PC-9 (cell line): ENCODE measurements around the gene C5orf63. TPM values are rescaled to one million over a fixed set of nuclear protein-coding genes. Genes with fewer than 3 reads are reported as not detected.

Experiments used
- BruUV-seq: library from RNA; stranded (reverse); fragments of 400-500 nt; replicated peaks from 2 replicates; lab custom pipeline; 2021; lab: Mats Ljungman, UMichigan
- CTCF ChIA-PET: fragments of 300-600 bp; sonication (Branson Sonifier 250); formaldehyde crosslinking; loops from one replicate; lab custom pipeline; 2022; ENCODE audit warnings: antibody characterized with exemption; lab: Charles Lee
- POLR2A ChIA-PET: fragments of 300-600 bp; sonication (Branson Sonifier 250); formaldehyde crosslinking; loops from one replicate; lab custom pipeline; 2022; ENCODE audit warnings: antibody characterized with exemption; ENCODE audit not compliant: unreplicated experiment; lab: Charles Lee
- DNase-seq, 2 experiments: peaks; one replicate each; pipeline versions ENCODE4 v3.0.0 to v3.0.0-alpha.2; 2015 to 2022; ENCODE audit warnings: mixed read lengths in 1 of 2
- H2AFZ ChIP-seq: fragments of 200-600 bp; sonication (generic); 2 replicates; pipeline ENCODE4 v1.8.1; 2017; ENCODE audit warnings: antibody characterized with exemption
- H3F3A ChIP-seq: fragments of 200-600 bp; sonication (generic); 2 replicates; pipeline ENCODE4 v1.8.1; 2017; ENCODE audit warnings: antibody characterized with exemption, mild to moderate bottlenecking, low read depth; ENCODE audit not compliant: insufficient read depth
- H3K27ac ChIP-seq: fragments of 200-600 bp; sonication (generic); 2 replicates; pipeline ENCODE4 v1.6.1; 2016; ENCODE audit warnings: mixed run types
- H3K27me3 ChIP-seq: fragments of 200-600 bp; sonication (generic); 2 replicates; pipeline ENCODE4 v1.6.1; 2016; ENCODE audit warnings: low read depth, mixed run types; ENCODE audit not compliant: insufficient read depth
- H3K36me3 ChIP-seq: fragments of 200-600 bp; sonication (generic); 2 replicates; pipeline ENCODE4 v1.6.1; 2016; ENCODE audit warnings: low read depth, mixed run types
- H3K4me1 ChIP-seq: fragments of 200-600 bp; sonication (generic); replicated peaks from 2 replicates; pipeline ENCODE4 v1.6.1; 2016; ENCODE audit warnings: mixed run types; ENCODE audit not compliant: insufficient read depth
- H3K4me2 ChIP-seq: fragments of 200-600 bp; sonication (generic); 2 replicates; pipeline ENCODE4 v1.6.1; 2017; ENCODE audit warnings: mixed run types
- H3K4me3 ChIP-seq: fragments of 200-600 bp; sonication (generic); 2 replicates; pipeline ENCODE4 v1.6.1; 2016; ENCODE audit warnings: mixed run types
- H3K79me2 ChIP-seq: fragments of 200-600 bp; sonication (generic); 2 replicates; pipeline ENCODE4 v1.6.1; 2017; ENCODE audit warnings: low read depth, mixed run types
- H3K9me2 ChIP-seq: fragments of 200-600 bp; sonication (generic); 2 replicates; pipeline ENCODE4 v1.8.1; 2017; ENCODE audit warnings: mild to moderate bottlenecking; ENCODE audit not compliant: insufficient read depth
- H3K9me3 ChIP-seq: fragments of 200-600 bp; sonication (generic); 2 replicates; pipeline ENCODE4 v1.8.1; 2016; ENCODE audit warnings: low read depth; ENCODE audit not compliant: insufficient read depth
- H4K20me1 ChIP-seq: fragments of 200-600 bp; sonication (generic); 2 replicates; pipeline ENCODE4 v1.8.1; 2017; ENCODE audit not compliant: insufficient read depth
- EZH2 ChIP-seq: fragments of 200-600 bp; sonication (generic); IDR thresholded peaks from 2 replicates; pipeline ENCODE4 v1.8.0; 2017; ENCODE audit warnings: antibody characterized with exemption, low read depth
- intact Hi-C: fragments of 100-400 bp; cut with micrococcal nuclease; formaldehyde crosslinking; loops from one replicate; pipeline ENCODE4 v1.10.0; 2022; ENCODE audit not compliant: unreplicated experiment
- total RNA-seq: library from RNA; stranded (reverse); gene quantifications from 2 replicates; pipeline ENCODE4 v1.2.3, GENCODE V29; 2021
- TF ChIP-seq, protein P1 (sequence below): fragments of 200-600 bp; sonication (generic); conservative IDR thresholded peaks from 2 replicates; pipeline ENCODE4 v1.6.1; 2017; ENCODE audit warnings: mixed run types, antibody characterized with exemption, mild to moderate bottlenecking, moderate library complexity

The C5orf63 gene
- total RNA-seq, 1 experiment from 2014 or later, result 9.8 TPM

GRCh38 chr5:127101935-127102334, 28.6 kb upstream of the C5orf63 start:
- Histone ChIP-seq H4K20me1 (no peaks in the 10 kb centered on the region), H3K4me3 (no peak overlapping the region), H3K27me3 (no peaks in the 10 kb centered on the region), H3K4me2 (no peak overlapping the region), H3K9me3 (0 out of 2 replicates have a peak, but pooled peaks cover 3% of the 10 kb centered on the region), H3F3A (no peaks in the 10 kb centered on the region), H3K9me2 (no peaks in the 10 kb centered on the region), H3K4me1 (no peaks in the 10 kb centered on the region), H3K79me2 (no peaks in the 10 kb centered on the region), H3K27ac (no peak overlapping the region), H2AFZ (no peak overlapping the region), H3K36me3 (no peaks in the 10 kb centered on the region)
- POLR2A ChIA-PET, result no interaction called here
- TF ChIP-seq, protein P1, sequence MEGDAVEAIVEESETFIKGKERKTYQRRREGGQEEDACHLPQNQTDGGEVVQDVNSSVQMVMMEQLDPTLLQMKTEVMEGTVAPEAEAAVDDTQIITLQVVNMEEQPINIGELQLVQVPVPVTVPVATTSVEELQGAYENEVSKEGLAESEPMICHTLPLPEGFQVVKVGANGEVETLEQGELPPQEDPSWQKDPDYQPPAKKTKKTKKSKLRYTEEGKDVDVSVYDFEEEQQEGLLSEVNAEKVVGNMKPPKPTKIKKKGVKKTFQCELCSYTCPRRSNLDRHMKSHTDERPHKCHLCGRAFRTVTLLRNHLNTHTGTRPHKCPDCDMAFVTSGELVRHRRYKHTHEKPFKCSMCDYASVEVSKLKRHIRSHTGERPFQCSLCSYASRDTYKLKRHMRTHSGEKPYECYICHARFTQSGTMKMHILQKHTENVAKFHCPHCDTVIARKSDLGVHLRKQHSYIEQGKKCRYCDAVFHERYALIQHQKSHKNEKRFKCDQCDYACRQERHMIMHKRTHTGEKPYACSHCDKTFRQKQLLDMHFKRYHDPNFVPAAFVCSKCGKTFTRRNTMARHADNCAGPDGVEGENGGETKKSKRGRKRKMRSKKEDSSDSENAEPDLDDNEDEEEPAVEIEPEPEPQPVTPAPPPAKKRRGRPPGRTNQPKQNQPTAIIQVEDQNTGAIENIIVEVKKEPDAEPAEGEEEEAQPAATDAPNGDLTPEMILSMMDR, result no peak
- TF ChIP-seq EZH2, result no peak
- CTCF ChIA-PET, result no interaction called here
- no TSS peak for BruUV-seq
- intact Hi-C loops, result no loop called here
- DNase-seq, result no peak

GRCh38 chr5:127101533-127101932, 28.2 kb upstream of the C5orf63 start:
- POLR2A ChIA-PET, result no interaction called here
- H3K79me2 ChIP-seq, result no peaks in the 10 kb centered on the region
- H3K27ac ChIP-seq, result no peak overlapping the region
- no peak overlapping the region for H2AFZ ChIP-seq
- H3K4me1 ChIP-seq, result no peaks in the 10 kb centered on the region
- no peaks in the 10 kb centered on the region for H3K9me2 ChIP-seq
- no peaks in the 10 kb centered on the region for H3K27me3 ChIP-seq
- no peaks in the 10 kb centered on the region for H4K20me1 ChIP-seq
- no peak overlapping the region for H3K4me3 ChIP-seq
- intact Hi-C loops, result no loop called here
- H3K9me3 ChIP-seq, result 0 out of 2 replicates have a peak, but pooled peaks cover 3% of the 10 kb centered on the region
- BruUV-seq, result no TSS peak
- H3K4me2 ChIP-seq, result no peak overlapping the region
- no peak for DNase-seq
- TF ChIP-seq EZH2, result no peak
- TF ChIP-seq, protein P1, result no peak
- H3K36me3 ChIP-seq, result no peaks in the 10 kb centered on the region
- CTCF ChIA-PET, result no interaction called here
- no peaks in the 10 kb centered on the region for H3F3A ChIP-seq

DNA sequence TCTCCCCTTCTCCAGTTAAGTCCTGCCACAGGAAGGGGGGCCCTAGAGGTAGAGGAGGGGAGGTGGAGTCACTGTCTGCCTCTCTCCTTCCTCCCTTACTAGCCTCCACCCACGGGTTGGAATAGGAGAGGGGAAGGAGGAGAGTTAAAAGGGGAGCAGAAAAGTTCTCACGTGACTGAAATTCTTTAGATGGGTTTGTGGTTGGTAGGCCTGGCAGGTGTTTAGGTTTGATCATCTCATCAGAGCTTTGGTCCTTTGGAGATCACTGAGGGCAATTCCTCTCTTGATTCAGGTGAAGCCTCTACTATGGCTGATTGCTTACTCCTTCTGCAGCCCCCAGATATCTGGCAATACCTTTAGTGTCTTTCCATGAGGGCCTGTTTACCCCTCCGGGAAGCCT, 24.9 kb upstream of the C5orf63 start:
- DNase-seq, result no peak
- Histone ChIP-seq H2AFZ (no peak overlapping the region), H3K9me2 (no peaks in the 10 kb centered on the region), H4K20me1 (no peaks in the 10 kb centered on the region), H3K27me3 (no peaks in the 10 kb centered on the region), H3K79me2 (no peaks in the 10 kb centered on the region), H3K36me3 (no peaks in the 10 kb centered on the region), H3K4me1 (no peaks in the 10 kb centered on the region), H3K4me2 (no peak overlapping the region), H3K9me3 (no peaks in the 10 kb centered on the region), H3F3A (no peaks in the 10 kb centered on the region), H3K4me3 (no peak overlapping the region), H3K27ac (no peak overlapping the region)
- intact Hi-C loops, result no loop called here
- ChIA-PET POLR2A (no interaction called here), CTCF (no interaction called here)
- BruUV-seq, result no TSS peak
- TF ChIP-seq, protein P1, result no peak
- TF ChIP-seq EZH2, result no peak
